Trophoblast cell (in vitro differentiated cells and primary cell): ENCODE results near the gene HOXC6.
A peak's percentile ranks its signal among the peaks of the same experiment; 100 is the strongest.

Experiments used
- DNase-seq, 2 donors: peaks; one replicate each; pipeline ENCODE4 v3.0.0-alpha.2; 2016
- H2AFZ ChIP-seq: 2 replicates; pipeline ENCODE4 v1.6.1; 2013; ENCODE audit warnings: low read length, moderate library complexity, mild to moderate bottlenecking; ENCODE audit not compliant: insufficient read depth, poor library complexity
- H2AK5ac ChIP-seq: 2 replicates; pipeline ENCODE4 v1.6.1; 2013; ENCODE audit warnings: mild to moderate bottlenecking, low read length
- H2BK120ac ChIP-seq: 2 replicates; pipeline ENCODE4 v1.6.1; 2013; ENCODE audit warnings: low read length, mild to moderate bottlenecking, moderate library complexity; ENCODE audit not compliant: insufficient read depth, poor library complexity
- H2BK12ac ChIP-seq: 2 replicates; pipeline ENCODE4 v1.6.1; 2013; ENCODE audit warnings: mild to moderate bottlenecking, low read length, moderate library complexity
- H2BK5ac ChIP-seq: 2 replicates; pipeline ENCODE4 v1.6.1; 2013; ENCODE audit warnings: low read length, low read depth, moderate library complexity, mild to moderate bottlenecking; ENCODE audit not compliant: poor library complexity
- H3K14ac ChIP-seq: 2 replicates; pipeline ENCODE4 v1.6.1; 2013; ENCODE audit warnings: mild to moderate bottlenecking, low read length
- H3K18ac ChIP-seq: 2 replicates; pipeline ENCODE4 v1.6.1; 2013; ENCODE audit warnings: mild to moderate bottlenecking, low read length
- H3K23ac ChIP-seq: 2 replicates; pipeline ENCODE4 v1.6.1; 2013; ENCODE audit warnings: low read length
- H3K27ac ChIP-seq: 2 replicates; pipeline ENCODE4 v1.5.1; 2013; ENCODE audit warnings: low read depth, mild to moderate bottlenecking, inconsistent platforms, low read length, moderate library complexity
- H3K27me3 ChIP-seq: 2 replicates; pipeline ENCODE4 v1.6.1; 2013; ENCODE audit warnings: inconsistent platforms, mild to moderate bottlenecking, low read length, moderate library complexity; ENCODE audit not compliant: insufficient read depth
- H3K36me3 ChIP-seq, 2 experiments: 1 replicate in 1 of 2; 2 replicates in 1 of 2; pipeline ENCODE4 v1.6.1; 2013; ENCODE audit warnings: low read length in 2 of 2, mild to moderate bottlenecking in 2 of 2, moderate library complexity in 1 of 2; ENCODE audit not compliant: insufficient read depth in 2 of 2, control insufficient read depth in 1 of 2
- H3K4ac ChIP-seq: 2 replicates; pipeline ENCODE4 v1.6.1; 2013; ENCODE audit warnings: low read depth, mild to moderate bottlenecking, low read length, moderate library complexity
- H3K4me1 ChIP-seq, 2 experiments: 1 replicate in 1 of 2; 2 replicates in 1 of 2; pipeline ENCODE4 v1.6.1; 2013; ENCODE audit warnings: low read length in 2 of 2, mild to moderate bottlenecking in 2 of 2, moderate library complexity in 1 of 2; ENCODE audit not compliant: insufficient read depth in 2 of 2, control insufficient read depth in 1 of 2
- H3K4me2 ChIP-seq: 2 replicates; pipeline ENCODE4 v1.6.1; 2013; ENCODE audit warnings: inconsistent platforms, mild to moderate bottlenecking, low read length, moderate library complexity
- H3K4me3 ChIP-seq: 2 replicates; pipeline ENCODE4 v1.5.1; 2013; ENCODE audit warnings: mild to moderate bottlenecking, low read depth, low read length, inconsistent platforms
- H3K79me1 ChIP-seq: one replicate; pipeline ENCODE4 v1.6.1; 2013; ENCODE audit warnings: low read length
- H3K79me2 ChIP-seq: 2 replicates; pipeline ENCODE4 v1.6.1; 2013; ENCODE audit warnings: low read length, mild to moderate bottlenecking; ENCODE audit not compliant: control insufficient read depth, insufficient read depth, poor library complexity
- H3K9ac ChIP-seq: 2 replicates; pipeline ENCODE4 v1.6.1; 2013; ENCODE audit warnings: mild to moderate bottlenecking, low read length
- H3K9me3 ChIP-seq: 2 replicates; pipeline ENCODE4 v1.6.1; 2013; ENCODE audit warnings: low read depth, mild to moderate bottlenecking, control low read depth, inconsistent platforms, low read length; ENCODE audit not compliant: insufficient read depth
- H4K12ac ChIP-seq: 2 replicates; pipeline ENCODE4 v1.6.1; 2013; ENCODE audit warnings: low read depth, mild to moderate bottlenecking, low read length, moderate library complexity
- H4K8ac ChIP-seq: 2 replicates; pipeline ENCODE4 v1.6.1; 2013; ENCODE audit warnings: low read depth, mild to moderate bottlenecking, low read length, moderate library complexity
- H4K91ac ChIP-seq: one replicate; pipeline ENCODE4 v1.6.1; 2013; ENCODE audit warnings: low read depth, mild to moderate bottlenecking, low read length, moderate library complexity
- WGBS: extraction: QIAGEN DNeasy Blood & Tissue Kit; methylation state at CpG from one replicate; pipeline ENCODE4 v1.1.7; 2013; ENCODE audit warnings: missing lambda C conversion rate; ENCODE audit not compliant: insufficient read length, insufficient coverage; ENCODE audit errors: extremely low coverage; 5-methylcytosine and 5-hydroxymethylcytosine counted together

Gene HOXC6

DNA sequence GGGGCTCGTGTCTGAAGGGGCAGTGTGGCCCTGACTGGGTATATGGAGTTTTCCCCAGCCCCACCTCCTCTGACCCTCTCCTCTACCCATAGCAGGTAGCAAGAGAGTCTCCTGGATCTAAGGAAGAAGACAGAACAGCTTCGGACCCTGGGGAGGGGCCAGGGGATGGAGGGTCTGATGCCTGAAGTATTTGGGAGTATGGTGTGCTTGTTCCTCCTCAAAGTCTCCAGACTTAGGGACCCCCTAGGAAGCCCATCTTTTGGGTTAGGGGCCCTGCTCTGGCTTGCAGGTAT, 20.0 kb upstream of the HOXC6 start:
- H4K91ac ChIP-seq, result no peak overlapping the region
- no CpG with 5 or more reads among the region's 2 CpGs for WGBS
- H2AFZ ChIP-seq, result no peak overlapping the region
- no peak overlapping the region for H2AK5ac ChIP-seq
- no peaks in the 10 kb centered on the region for H3K79me1 ChIP-seq
- no peaks in the 10 kb centered on the region for H3K4me1 ChIP-seq
- H3K9ac ChIP-seq, result no peak overlapping the region
- no peak overlapping the region for H2BK5ac ChIP-seq
- peaks cover 8% of the 10 kb centered on the region for H3K9me3 ChIP-seq
- H4K8ac ChIP-seq, result no peak overlapping the region
- no peak overlapping the region for H4K12ac ChIP-seq
- H3K23ac ChIP-seq, result no peak overlapping the region
- no peak overlapping the region for H3K18ac ChIP-seq
- no peak overlapping the region for H3K4me3 ChIP-seq
- no peak overlapping the region for H2BK120ac ChIP-seq
- no peak overlapping the region for H3K4me2 ChIP-seq
- no peak overlapping the region for H3K14ac ChIP-seq
- no peak overlapping the region for H3K4ac ChIP-seq
- no peak overlapping the region for H3K27ac ChIP-seq
- no peaks in the 10 kb centered on the region for H3K79me2 ChIP-seq
- peaks cover 82% of the 10 kb centered on the region for H3K27me3 ChIP-seq
- DNase-seq, result no peak
- H3K36me3 ChIP-seq, result no peaks in the 10 kb centered on the region
- no peak overlapping the region for H2BK12ac ChIP-seq

DNA sequence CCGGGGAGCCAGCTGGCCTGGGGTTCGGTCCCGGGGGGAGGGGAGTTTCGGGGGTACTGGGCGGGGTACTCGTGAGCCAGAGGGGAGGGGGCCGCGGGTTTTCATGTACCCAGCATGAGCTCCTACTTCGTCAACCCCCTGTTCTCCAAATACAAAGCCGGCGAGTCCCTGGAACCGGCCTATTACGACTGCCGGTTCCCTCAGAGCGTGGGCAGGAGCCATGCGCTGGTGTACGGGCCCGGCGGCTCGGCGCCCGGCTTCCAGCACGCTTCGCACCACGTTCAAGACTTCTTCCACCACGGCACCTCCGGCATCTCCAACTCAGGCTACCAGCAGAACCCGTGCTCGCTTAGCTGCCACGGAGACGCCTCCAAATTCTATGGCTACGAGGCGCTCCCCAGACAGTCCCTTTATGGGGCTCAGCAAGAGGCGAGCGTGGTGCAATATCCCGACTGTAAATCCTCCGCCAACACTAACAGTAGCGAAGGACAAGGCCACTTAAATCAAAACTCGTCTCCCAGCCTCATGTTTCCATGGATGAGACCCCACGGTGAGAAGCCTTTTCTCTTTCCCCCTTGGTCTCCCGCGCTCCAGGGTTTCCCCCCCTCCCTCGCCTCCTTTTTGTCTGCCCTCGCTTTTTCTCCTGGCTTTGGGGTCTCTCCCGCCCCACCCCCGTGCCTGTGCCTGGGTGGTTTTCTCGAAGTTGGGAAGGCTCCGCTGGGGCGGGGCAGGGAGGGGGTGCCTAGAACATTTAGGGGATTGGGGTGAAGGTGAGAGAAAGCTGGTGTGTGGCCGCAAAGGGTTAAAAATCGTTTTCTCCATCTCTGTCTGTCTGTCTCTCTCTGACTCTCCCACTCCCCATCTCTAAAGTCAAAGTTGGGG, 18.8 kb upstream of the HOXC6 start:
- H3K79me1 ChIP-seq, result no peaks in the 10 kb centered on the region
- no peak overlapping the region for H3K18ac ChIP-seq
- peak overlapping the region; percentile 27 for H3K4me2 ChIP-seq
- H4K12ac ChIP-seq, result no peak overlapping the region
- no peak overlapping the region for H2BK120ac ChIP-seq
- no peaks in the 10 kb centered on the region for H3K36me3 ChIP-seq
- no peak overlapping the region for H3K14ac ChIP-seq
- H2AFZ ChIP-seq, result no peak overlapping the region
- no peaks in the 10 kb centered on the region for H3K4me1 ChIP-seq
- no CpG with 5 or more reads among the region's 51 CpGs for WGBS
- no peak overlapping the region for H2AK5ac ChIP-seq
- no peak overlapping the region for H4K8ac ChIP-seq
- H3K4me3 ChIP-seq, result no peak overlapping the region
- DNase-seq, result peak in 1 of 2 donors; percentile 29
- H3K23ac ChIP-seq, result no peak overlapping the region
- peaks cover 12% of the 10 kb centered on the region for H3K9me3 ChIP-seq
- no peak overlapping the region for H3K27ac ChIP-seq
- no peak overlapping the region for H4K91ac ChIP-seq
- no peak overlapping the region for H2BK12ac ChIP-seq
- H3K4ac ChIP-seq, result no peak overlapping the region
- H3K9ac ChIP-seq, result no peak overlapping the region
- no peaks in the 10 kb centered on the region for H3K79me2 ChIP-seq
- H2BK5ac ChIP-seq, result no peak overlapping the region
- H3K27me3 ChIP-seq, result peaks cover 82% of the 10 kb centered on the region

DNA sequence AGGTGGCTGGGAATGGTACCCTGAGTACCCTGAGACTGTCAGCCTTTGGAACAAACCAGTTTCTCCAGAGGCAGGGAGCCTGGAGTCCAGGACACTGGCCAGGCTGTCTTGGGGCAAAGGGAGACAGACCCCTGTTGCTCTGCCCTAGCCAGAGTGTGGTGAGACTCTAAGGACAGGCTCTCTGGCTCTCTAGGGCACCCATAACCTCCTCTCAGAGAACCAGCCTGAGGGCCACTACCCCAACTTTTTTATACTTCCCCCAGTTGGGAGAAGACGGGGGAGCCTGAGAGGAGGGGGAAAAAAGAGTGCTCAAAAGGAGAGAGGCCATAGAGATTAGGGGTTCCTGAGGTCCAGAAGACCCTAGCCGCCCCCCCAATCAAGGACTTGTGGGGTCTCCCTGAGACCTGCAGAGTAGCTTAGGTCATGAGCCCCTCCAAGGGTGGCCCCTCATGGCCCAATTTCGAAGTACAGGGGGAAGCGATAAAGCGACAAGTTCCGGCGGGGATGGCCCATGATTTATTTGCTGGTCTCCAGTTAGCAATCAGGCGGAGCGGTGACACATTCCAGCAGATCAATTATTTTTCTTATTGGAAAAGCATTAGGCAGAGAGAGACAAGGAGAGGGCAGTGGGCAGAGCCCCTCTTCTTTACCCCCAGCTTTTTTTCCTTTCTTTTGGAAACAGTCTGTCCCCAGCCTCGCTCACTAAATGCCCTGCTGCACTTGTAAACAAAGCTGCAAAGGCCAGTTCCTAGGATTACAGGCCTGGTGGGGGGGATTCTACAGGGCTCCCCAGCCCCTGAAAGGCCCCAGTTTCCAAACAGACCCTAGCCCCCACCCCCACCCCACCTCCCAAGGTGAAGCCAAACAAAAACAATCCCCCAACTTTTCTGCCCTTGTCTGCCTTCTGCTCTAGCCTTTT, 17.9 kb upstream of the HOXC6 start:
- Histone ChIP-seq H3K4me2 (no peak overlapping the region), H4K91ac (no peak overlapping the region), H3K27me3 (peaks cover 82% of the 10 kb centered on the region), H3K23ac (no peak overlapping the region), H2AFZ (no peak overlapping the region), H3K27ac (no peak overlapping the region), H3K9ac (no peak overlapping the region), H3K79me1 (no peaks in the 10 kb centered on the region), H4K12ac (no peak overlapping the region), H3K4me1 (no peaks in the 10 kb centered on the region), H2BK5ac (no peak overlapping the region), H3K4me3 (no peak overlapping the region), H3K4ac (no peak overlapping the region), H3K9me3 (peaks cover 12% of the 10 kb centered on the region), H2BK12ac (no peak overlapping the region), H3K18ac (no peak overlapping the region), H3K79me2 (no peaks in the 10 kb centered on the region), H4K8ac (no peak overlapping the region), H3K36me3 (no peaks in the 10 kb centered on the region), H2AK5ac (no peak overlapping the region), H3K14ac (no peak overlapping the region), H2BK120ac (no peak overlapping the region)
- WGBS, result no CpG with 5 or more reads among the region's 10 CpGs
- DNase-seq, result no peak

DNA sequence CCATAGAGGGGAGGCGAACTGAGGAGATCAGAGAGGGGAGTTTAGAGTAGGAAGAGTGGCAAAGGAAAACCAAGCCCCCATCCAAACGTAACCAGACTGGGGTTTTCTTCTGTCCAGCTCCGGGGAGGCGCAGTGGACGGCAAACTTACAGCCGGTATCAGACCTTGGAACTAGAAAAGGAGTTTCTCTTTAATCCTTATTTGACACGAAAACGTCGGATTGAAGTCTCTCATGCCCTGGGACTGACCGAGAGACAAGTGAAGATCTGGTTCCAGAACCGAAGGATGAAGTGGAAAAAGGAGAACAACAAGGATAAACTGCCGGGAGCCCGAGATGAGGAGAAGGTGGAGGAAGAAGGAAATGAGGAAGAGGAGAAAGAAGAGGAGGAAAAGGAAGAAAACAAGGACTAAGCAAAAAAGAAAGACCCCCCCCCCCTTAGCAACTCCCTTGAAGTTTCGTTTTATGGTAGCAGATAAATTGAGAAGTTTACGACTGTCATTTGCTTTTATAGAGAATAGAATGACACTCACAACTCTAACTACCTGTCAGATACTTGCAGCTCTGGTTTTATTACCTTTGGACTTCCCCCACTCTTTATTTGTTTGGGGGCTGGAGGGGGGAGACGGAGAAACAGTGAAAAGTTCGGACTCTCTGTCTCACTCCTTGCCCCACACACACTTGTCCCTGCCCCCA, 17.1 kb upstream of the HOXC6 start:
- Histone ChIP-seq H3K4me2 (no peak overlapping the region), H4K8ac (no peak overlapping the region), H4K12ac (no peak overlapping the region), H3K79me2 (no peaks in the 10 kb centered on the region), H3K18ac (no peak overlapping the region), H3K36me3 (no peaks in the 10 kb centered on the region), H3K9ac (no peak overlapping the region), H2BK120ac (no peak overlapping the region), H3K27me3 (peaks cover 84% of the 10 kb centered on the region), H3K4me3 (no peak overlapping the region), H3K14ac (no peak overlapping the region), H2AK5ac (no peak overlapping the region), H3K4ac (no peak overlapping the region), H3K4me1 (no peaks in the 10 kb centered on the region), H2BK5ac (no peak overlapping the region), H3K9me3 (peaks cover 12% of the 10 kb centered on the region), H3K79me1 (no peaks in the 10 kb centered on the region), H3K27ac (no peak overlapping the region), H3K23ac (no peak overlapping the region), H2BK12ac (no peak overlapping the region), H4K91ac (no peak overlapping the region), H2AFZ (no peak overlapping the region)
- no peak for DNase-seq
- WGBS, result no CpG with 5 or more reads among the region's 17 CpGs
